ENCODE measurements around the gene KLHL29. TPM values are rescaled to one million over a fixed set of nuclear protein-coding genes. Genes with fewer than 3 reads are reported as not detected.

Gene KLHL29
- total RNA-seq, 1 experiment from 2014 or later, result 2.4 TPM

GRCh38 chr2:23418056-23418455 lies 33.1 kb downstream of the KLHL29 start:
- no peaks in the 10 kb centered on the region for H3K27me3 ChIP-seq (ENCODE audit: insufficient read depth, low read length)
- Mint-ChIP-seq H3K36me3 (ENCODE audit: insufficient read depth in 1 of 3, low read depth in 3 of 3) (no peaks in the 10 kb centered on the region), H3K27ac (peak overlapping the region in 1 of 3 experiments; percentile 41; a peak in 1 of 7 replicates), H3K27me3 (ENCODE audit: low read depth) (peaks cover 6% of the 10 kb centered on the region), H3K9me3 (no peaks in the 10 kb centered on the region), H3K4me1 (peaks cover 10 to 22% of the 10 kb centered on the region in 2 experiments), H3K4me3 (no peak overlapping the region)
- no peak overlapping the region for H2BK120ac ChIP-seq (ENCODE audit: low read depth, low read length, poor library complexity, severe bottlenecking)
- no peaks in the 10 kb centered on the region for H3K79me2 ChIP-seq (ENCODE audit: insufficient read depth, low read length)
- DNase-seq, result no peak
- no peaks in the 10 kb centered on the region for H3K79me1 ChIP-seq (ENCODE audit: insufficient read depth, low read depth, low read length, poor library complexity, severe bottlenecking)
- H2AFZ ChIP-seq (ENCODE audit: low read length), result no peak overlapping the region
- H2BK12ac ChIP-seq (ENCODE audit: insufficient read length, low read depth, low read length), result no peak overlapping the region
- H3K9ac ChIP-seq (ENCODE audit: extremely low read depth, insufficient read length, low read length), result no peak overlapping the region
- H4K5ac ChIP-seq (ENCODE audit: insufficient read length, low read depth, low read length), result no peak overlapping the region
- WGBS (ENCODE audit: extremely low coverage, insufficient read length, low lambda C conversion rate), result no CpG with 5 or more reads among the region's 5 CpGs
- no peak overlapping the region for H4K91ac ChIP-seq (ENCODE audit: insufficient read length, low read depth, low read length)
- H2BK20ac ChIP-seq (ENCODE audit: low read depth, low read length, poor library complexity, severe bottlenecking), result no peak overlapping the region
- no peak for TF ChIP-seq CTCF (conservative IDR thresholded peaks at IDR 0.05)
- no peak overlapping the region for H3K23ac ChIP-seq (ENCODE audit: insufficient read length, low read depth, low read length)
- H3K4me1 ChIP-seq (ENCODE audit: insufficient read depth, low read length), result no peaks in the 10 kb centered on the region; the same call in 1 of the 2 replicates
- no peak overlapping the region for H3K4me2 ChIP-seq (ENCODE audit: insufficient read depth, insufficient read length, low read length)
- H3K56ac ChIP-seq (ENCODE audit: insufficient read length, low read depth, low read length), result no peak overlapping the region
- H3K23me2 ChIP-seq (ENCODE audit: insufficient read length, low read depth, low read length, poor library complexity, severe bottlenecking), result no peaks in the 10 kb centered on the region
- no peak overlapping the region for H3K18ac ChIP-seq (ENCODE audit: insufficient read length, low read depth, low read length)
- no peak overlapping the region for H3T11ph ChIP-seq (ENCODE audit: low read length)
- no peak overlapping the region for H3K27ac ChIP-seq (ENCODE audit: insufficient read length, low read depth, low read length)
- H4K20me1 ChIP-seq (ENCODE audit: control insufficient read depth, insufficient read depth, insufficient read length), result no peaks in the 10 kb centered on the region
- H2AK5ac ChIP-seq (ENCODE audit: insufficient read length, low read length), result no peak overlapping the region
- no peaks in the 10 kb centered on the region for H3K9me3 ChIP-seq (ENCODE audit: control insufficient read depth, low read depth, low read length)
- H2BK15ac ChIP-seq (ENCODE audit: low read depth, low read length), result no peak overlapping the region
- no peak overlapping the region for H2BK5ac ChIP-seq (ENCODE audit: insufficient read length, low read length)
- no peak overlapping the region for H3K14ac ChIP-seq (ENCODE audit: insufficient read depth, low read length)
- H3K4ac ChIP-seq (ENCODE audit: low read depth, low read length), result no peak overlapping the region
- no peak overlapping the region for H4K8ac ChIP-seq (replicated peaks; ENCODE audit: insufficient read length, low read depth, low read length)
